ENCODE results near the gene BRPF3. TPM values are rescaled to one million over a fixed set of nuclear protein-coding genes. Genes with fewer than 3 reads are reported as not detected.

The BRPF3 gene
- 26.2 and 32.6 TPM in 2 replicates for total RNA-seq (2014; rRNA removed; shearing (Covaris generic))

GRCh38 chr6:36196113-36196879, at the start of gene BRPF3:
TSS of gene BRPF3 (plus strand) at chr6:36196744. CDS start at chr6:36200323, 3,579 bp downstream.
- peak; percentile 71 for DNase-seq (ENCODE audit: low spot score)

DNA sequence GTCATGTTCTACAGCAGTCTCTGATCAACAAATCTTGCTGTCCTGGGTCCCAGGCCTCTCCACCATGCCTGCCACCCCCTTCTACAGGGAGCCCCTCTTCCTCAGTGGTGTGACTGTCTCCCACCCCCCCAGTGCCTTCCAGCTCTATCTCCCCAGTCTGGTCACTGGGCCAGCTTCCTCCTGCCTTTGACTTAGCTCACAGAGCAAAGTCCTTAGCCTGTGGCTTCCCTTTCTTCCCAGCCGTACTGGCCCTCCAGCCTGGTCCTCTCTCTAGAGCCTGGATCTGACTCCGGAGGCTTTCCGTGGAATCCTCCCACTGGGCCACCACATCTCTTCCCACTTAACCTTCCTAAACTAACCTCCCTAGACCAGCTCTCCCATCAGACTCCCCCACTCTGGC, 49.2 kb upstream of the BRPF3 start:
- DNase-seq (ENCODE audit: low spot score), result no peak

- no peak for DNase-seq (ENCODE audit: low spot score)
These were observed 47.1 kb upstream of the BRPF3 start for GRCh38 chr6:36149476-36149875.

DNA sequence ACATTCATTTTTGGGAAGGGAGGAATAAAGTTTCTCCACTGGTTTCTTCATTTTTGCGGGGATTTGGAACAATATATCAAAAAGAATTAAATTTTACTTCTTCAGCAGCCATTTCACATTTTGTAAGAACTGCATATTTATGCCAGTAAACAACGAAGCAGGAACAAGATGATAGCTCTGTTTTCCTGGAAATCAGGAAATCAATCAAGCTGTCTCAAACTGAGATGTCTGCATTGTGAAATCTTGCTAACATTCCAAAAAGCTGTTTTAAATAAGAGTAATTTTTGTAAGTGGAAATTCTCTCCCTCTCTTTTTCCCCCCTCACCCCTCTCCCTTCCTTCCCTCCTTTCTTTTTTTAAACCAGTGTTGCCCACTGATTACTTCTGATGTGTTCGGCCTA, 46.3 kb upstream of the BRPF3 start:
- no peak for DNase-seq (ENCODE audit: low spot score)

DNA sequence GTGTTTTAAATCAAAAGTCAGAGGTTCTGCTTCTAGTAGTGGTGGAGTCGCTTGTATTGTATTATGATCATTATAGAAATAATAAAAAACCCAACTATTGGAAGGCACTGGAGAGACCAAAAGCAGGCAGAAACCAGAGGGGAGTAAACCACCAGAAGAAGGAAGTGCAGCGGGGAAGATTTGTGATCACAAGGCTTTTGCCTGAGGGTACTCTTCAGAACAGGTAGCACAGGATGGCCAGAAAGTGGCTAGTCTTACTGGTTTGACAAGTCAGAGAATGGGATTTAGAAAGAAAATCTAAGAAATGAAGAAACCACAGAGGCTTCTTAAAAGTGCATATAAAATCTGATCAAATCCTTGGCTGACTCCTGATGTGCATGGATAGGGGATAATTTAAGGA, 42.3 kb upstream of the BRPF3 start:
- DNase-seq (ENCODE audit: low spot score), result peak; percentile 16

- no peak for DNase-seq (ENCODE audit: low spot score)
These were observed 40.9 kb upstream of the BRPF3 start for GRCh38 chr6:36155662-36156061.

GRCh38 chr6:36160147-36160760, 36.3 kb upstream of the BRPF3 start:
- no peak for DNase-seq (ENCODE audit: low spot score)

DNA sequence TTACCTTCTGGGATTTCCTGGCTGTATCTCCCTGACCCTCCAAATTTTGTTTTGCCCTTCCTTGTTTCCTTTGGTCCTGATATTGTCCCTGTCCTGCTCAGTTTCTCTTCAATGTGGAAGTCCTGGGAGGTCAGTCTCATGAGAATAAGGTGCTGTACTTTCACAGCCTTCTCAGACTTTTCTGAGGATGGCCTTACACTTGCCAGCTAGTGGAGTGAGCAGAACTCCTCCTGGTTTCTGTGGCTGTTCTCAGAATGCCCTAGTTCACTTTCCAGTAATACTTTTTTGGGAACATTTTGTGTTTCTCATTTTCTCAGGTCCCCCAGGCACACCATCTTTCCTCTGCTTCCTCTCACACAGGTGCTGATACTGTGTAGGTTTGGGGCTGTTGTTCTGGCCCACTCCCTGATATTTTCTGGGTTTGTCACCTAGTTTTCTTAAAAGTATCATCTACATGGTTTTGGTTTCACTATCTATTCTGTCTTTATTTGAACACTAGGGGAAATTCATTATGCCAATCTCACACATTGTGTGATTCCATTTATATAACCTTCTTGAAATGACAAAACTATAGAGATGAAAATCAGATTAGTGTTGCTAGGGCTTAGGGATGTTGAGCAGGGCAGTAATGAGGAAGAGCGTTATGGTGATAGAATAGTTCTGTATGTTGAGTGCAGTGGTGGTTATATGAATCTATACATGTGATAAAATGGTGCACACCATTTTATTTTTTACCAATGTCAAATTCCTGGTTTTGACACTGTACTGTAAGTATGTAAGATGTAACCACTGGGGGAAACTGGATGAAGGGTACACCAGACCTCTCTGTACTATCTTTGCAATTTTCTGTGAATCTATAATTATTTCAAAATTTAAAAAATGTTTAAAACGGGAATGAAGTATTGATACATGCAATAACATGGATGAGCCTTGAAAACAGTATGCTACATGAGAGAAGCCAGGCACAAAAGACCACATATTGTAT, 27.2 kb upstream of the BRPF3 start:
- DNase-seq (ENCODE audit: low spot score), result no peak

- no peak for DNase-seq (ENCODE audit: low spot score)
These were observed 25.8 kb upstream of the BRPF3 start for GRCh38 chr6:36170704-36171103.

GRCh38 chr6:36171573-36171972, 25.0 kb upstream of the BRPF3 start:
- DNase-seq (ENCODE audit: low spot score), result no peak

DNA sequence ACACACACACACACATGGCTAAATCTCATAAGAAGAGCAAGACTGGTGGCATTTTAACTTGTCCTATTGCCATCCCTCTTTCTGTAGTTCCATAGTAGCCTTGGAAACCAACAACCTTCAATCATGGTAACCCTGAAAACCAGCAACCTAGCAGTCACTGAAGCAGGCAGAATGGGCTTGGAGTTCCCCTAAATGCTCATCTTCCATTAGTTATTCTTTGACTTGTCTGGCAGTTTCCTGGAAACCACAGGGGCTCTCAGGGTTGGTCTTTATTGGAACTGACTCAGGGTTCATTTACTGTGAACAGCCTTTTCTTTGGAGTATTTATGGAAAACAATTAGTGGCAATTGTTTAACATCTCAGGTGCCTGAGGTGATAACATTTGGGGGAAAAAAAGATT, 19.4 kb upstream of the BRPF3 start:
- DNase-seq (ENCODE audit: low spot score), result no peak

DNA sequence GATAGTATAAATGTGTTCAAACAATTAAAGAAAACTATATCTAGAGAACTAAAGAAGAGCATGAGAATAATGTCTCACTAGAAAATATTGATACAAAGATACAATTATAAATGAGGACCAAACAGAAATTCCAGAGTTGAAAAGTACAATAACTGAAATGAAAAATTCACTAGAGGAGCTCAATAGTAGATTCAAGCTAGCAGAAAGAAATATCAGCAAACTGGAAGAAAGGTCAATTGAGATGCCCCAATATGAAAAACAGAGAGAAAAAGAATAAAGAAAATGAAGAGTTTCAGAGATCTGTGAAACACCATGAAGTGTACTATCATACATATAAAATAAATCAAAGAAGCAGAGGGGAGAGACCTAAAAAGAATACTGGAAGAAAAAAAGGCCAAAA, 18.0 kb upstream of the BRPF3 start:
- no peak for DNase-seq (ENCODE audit: low spot score)

DNA sequence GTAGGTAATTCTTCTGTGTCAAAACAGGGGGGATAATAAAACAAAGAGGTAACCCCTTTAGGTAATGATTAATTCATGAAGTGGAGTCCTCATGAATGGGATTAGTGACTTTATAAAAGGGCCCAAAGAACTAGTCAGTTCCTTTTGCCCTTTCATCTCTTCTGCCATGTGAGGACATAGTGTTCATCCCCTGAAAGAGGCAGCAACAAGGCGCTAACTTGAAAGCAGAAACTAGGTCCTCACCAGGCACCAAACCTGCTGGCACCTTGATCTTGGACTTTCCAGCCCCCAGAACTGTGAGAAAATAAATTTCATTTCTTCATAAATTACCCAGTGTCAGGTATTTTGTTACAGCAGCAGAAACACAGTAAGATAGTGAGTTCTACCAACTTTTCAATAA, 16.4 kb upstream of the BRPF3 start:
- DNase-seq (ENCODE audit: low spot score), result no peak

DNA sequence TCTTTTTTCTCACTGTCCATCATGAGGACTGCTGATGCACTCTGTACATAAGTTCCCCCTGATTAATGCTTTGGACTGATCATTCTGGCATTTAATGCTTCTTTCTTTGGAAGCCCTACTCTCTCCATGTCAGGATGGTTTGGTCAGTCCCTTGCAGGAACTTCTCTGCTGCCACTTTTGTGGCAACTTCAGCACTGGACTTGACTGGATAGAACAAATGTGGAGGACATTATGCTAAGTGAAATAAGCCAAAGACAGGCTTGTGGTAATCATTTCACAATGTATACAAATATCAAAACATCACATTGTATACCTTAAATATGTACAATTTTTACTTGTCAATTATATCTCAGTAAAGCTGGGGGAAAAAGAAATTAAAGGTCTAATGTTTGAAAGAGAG, 12.2 kb upstream of the BRPF3 start:
- no peak for DNase-seq (ENCODE audit: low spot score)

- no peak for DNase-seq (ENCODE audit: low spot score)
These were observed 10.3 kb upstream of the BRPF3 start for GRCh38 chr6:36186199-36186598.

DNA sequence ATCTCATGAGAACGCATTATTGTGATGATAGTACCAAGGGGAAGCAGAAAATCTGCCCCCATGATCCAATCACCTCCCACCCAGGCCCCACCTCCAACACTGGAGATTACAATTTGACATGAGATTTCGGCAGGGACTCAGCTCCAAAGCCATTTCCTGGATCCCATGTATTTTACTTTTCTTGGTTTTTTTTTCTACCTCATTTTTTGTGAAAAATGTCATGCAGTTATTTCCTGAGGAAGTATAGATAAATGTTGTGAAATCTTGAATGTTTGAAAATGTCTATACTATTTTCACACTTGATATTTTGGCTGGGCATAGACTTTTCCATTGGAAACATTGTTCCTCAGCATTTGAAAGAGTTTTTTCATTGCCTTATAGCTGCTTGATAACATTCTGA, 9.1 kb upstream of the BRPF3 start:
- no peak for DNase-seq (ENCODE audit: low spot score)

DNA sequence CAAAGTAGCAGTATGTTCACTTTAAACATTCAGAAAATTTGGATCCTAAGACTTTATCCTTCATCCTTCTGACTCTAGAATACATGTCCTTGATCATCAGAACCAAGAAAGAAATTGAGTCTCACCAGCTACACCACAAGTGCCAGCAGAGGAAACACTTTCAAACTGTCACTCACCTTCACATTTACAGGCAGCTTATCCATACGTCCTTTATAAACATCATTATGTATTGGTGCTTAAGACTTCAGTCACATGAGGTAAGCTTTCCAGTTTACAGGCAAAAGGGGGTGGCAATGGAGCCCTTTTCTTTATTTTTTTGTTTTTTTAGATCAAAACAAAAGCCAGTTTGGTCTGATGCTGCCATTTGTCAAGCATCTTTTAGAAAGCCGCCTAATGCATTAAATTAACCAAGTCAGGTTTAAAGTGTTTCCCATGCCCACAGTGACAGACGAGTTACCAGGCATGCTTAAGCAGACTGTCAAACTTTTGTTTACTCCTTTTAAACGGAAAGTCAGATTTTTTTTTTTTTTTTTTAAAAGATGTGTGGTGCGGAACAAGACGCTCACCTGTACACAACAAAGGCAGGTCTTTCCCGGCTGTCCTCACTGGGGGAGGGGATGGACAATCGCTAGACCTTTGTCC, 952 bp upstream of the BRPF3 start:
- DNase-seq (ENCODE audit: low spot score), result no peak

DNA sequence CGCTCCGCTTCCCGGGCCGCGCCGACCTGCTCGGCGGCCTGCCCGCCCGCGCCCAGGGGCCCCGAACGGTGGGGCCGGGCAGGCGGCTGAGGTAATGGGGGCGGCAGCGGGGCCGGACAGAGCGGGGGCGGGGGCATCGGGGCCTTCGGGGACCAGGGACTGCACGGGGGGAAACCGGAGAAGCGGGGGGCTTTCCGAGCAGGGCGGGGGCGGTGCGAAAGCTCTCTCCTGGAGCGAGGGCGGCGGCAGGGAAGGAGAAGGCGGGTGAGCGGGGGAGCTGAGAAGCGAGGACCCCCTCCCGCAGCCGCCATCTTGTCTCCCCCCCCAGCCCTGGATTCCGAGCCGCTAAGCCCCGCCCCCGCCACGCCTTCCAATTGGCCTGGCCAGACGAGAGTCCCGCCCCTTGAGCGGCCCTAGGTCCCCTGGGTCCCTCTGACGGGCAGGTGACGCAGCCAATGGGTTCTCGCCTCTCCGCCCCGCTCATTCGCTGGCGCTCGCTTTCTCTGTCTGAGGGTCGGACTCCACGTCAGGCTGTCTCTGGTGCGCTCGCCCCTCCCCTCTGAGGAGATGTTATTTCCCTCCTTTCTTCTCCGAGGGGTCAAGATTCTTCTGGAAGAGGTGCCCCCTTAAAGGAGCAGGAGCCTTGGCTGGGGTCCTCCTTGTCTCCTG, 470 bp downstream of the BRPF3 start:
- peak; percentile 97 for DNase-seq (ENCODE audit: low spot score)

- no peak for DNase-seq (ENCODE audit: low spot score)
These were observed 1.2 kb downstream of the BRPF3 start for GRCh38 chr6:36197739-36198221.

- DNase-seq (ENCODE audit: low spot score), result no peak
These were observed 2.4 kb downstream of the BRPF3 start for GRCh38 chr6:36198986-36199385.

Data from HT-29 (cell line).